ENCODE measurements around the gene OTUB2. TPM values are rescaled to one million over a fixed set of nuclear protein-coding genes. Genes with fewer than 3 reads are reported as not detected.

The OTUB2 gene
- total and polyA plus RNA-seq, 4 donors: 0.28 to 0.92 (median 0.63) TPM

- no peaks in the 10 kb centered on the region for H3K9me3 ChIP-seq (ENCODE audit: control insufficient read depth in 4 of 4, low read length in 3 of 4)
- no peak for DNase-seq (ENCODE audit: low spot score)
- H3K27me3 ChIP-seq (ENCODE audit: control insufficient read depth in 4 of 4, insufficient read depth in 4 of 4, low read length in 3 of 4): no peaks in the 10 kb centered on the region
- H3K36me3 ChIP-seq (ENCODE audit: control insufficient read depth in 4 of 4, insufficient read depth in 3 of 4, low read depth in 1 of 4, low read length in 3 of 4): peaks cover 0 to 15% (median 5%) of the 10 kb centered on the region in 4 donors
- TF ChIP-seq ZBTB33 (IDR thresholded peaks at IDR 0.05): no peak
- TF ChIP-seq ATF3 (IDR thresholded peaks at IDR 0.05): no peak
- no peak for TF ChIP-seq JUND (IDR thresholded peaks at IDR 0.05)
- no peak for TF ChIP-seq FOXA2 (IDR thresholded peaks at IDR 0.05)
- TF ChIP-seq MAX (IDR thresholded peaks at IDR 0.05): no peak
- no peak for TF ChIP-seq FOXA1 (IDR thresholded peaks at IDR 0.05)
- no peak for TF ChIP-seq CTCF (IDR thresholded peaks at IDR 0.05; ENCODE audit: low read depth, low read length, missing input control)
- no peak overlapping the region for H3K9ac ChIP-seq (ENCODE audit: low read depth in 1 of 2, low read length in 2 of 2)
- WGBS: 93% methylated on average over 13 of the region's 13 CpGs
- peaks cover 2 to 12% (median 9%) of the 10 kb centered on the region in 4 donors for H3K4me1 ChIP-seq (ENCODE audit: control insufficient read depth in 4 of 4, insufficient read depth in 4 of 4, low read length in 3 of 4)
- H3K4me3 ChIP-seq (ENCODE audit: low read depth in 1 of 3, low read length in 3 of 3): no peak overlapping the region
- no peak overlapping the region for H3K27ac ChIP-seq (ENCODE audit: low read depth in 1 of 2, low read length in 2 of 2)
Measured at GRCh38 chr14:94040796-94041195, 14.7 kb downstream of the OTUB2 start.

GRCh38 chr14:94041551-94042346 lies 15.6 kb downstream of the OTUB2 start:
- no peak for DNase-seq (ENCODE audit: low spot score)
- TF ChIP-seq FOXA1 (IDR thresholded peaks at IDR 0.05): no peak
- no peak for TF ChIP-seq ATF3 (IDR thresholded peaks at IDR 0.05)
- TF ChIP-seq RAD21 (IDR thresholded peaks at IDR 0.05): no peak
- TF ChIP-seq MAX (IDR thresholded peaks at IDR 0.05): no peak
- TF ChIP-seq HNF4G (IDR thresholded peaks at IDR 0.05): no peak
- no peak for TF ChIP-seq TAF1 (conservative IDR thresholded peaks at IDR 0.05)
- no peak for TF ChIP-seq NR2F2 (IDR thresholded peaks at IDR 0.05)
- TF ChIP-seq YY1 (IDR thresholded peaks at IDR 0.05): no peak
- no peak for TF ChIP-seq EGR1 (IDR thresholded peaks at IDR 0.05; ENCODE audit: low read depth in 2 of 2)
- no peak for TF ChIP-seq HNF4A (conservative IDR thresholded peaks at IDR 0.05)
- no peak for TF ChIP-seq FOXA2 (IDR thresholded peaks at IDR 0.05)
- Histone ChIP-seq H3K27me3 (ENCODE audit: control insufficient read depth in 4 of 4, insufficient read depth in 4 of 4, low read length in 3 of 4) (no peaks in the 10 kb centered on the region), H3K4me3 (ENCODE audit: low read depth in 1 of 3, low read length in 3 of 3) (no peak overlapping the region), H3K9me3 (ENCODE audit: control insufficient read depth in 4 of 4, low read length in 3 of 4) (no peaks in the 10 kb centered on the region), H3K9ac (ENCODE audit: low read depth in 1 of 2, low read length in 2 of 2) (no peak overlapping the region), H3K36me3 (ENCODE audit: control insufficient read depth in 4 of 4, insufficient read depth in 3 of 4, low read depth in 1 of 4, low read length in 3 of 4) (peaks cover 0 to 24% (median 8%) of the 10 kb centered on the region in 4 donors), H3K27ac (ENCODE audit: low read depth in 1 of 2, low read length in 2 of 2) (no peak overlapping the region), H3K4me1 (ENCODE audit: control insufficient read depth in 4 of 4, insufficient read depth in 4 of 4, low read length in 3 of 4) (peaks cover 2 to 12% (median 9%) of the 10 kb centered on the region in 4 donors)
- 66% methylated on average over 18 of the region's 18 CpGs for WGBS
